GM10266 (cell line): ENCODE data around the gene RCOR1.
"Not testable (repeated sequence)": the region's sequence is repeated elsewhere in the genome, so short reads cannot be mapped to it uniquely, and the experiment has no call there.

ENCODE experiments used
- DNase-seq: peaks from one replicate; pipeline ENCODE4 v3.0.0; 2012; ENCODE audit errors: extremely low spot score
- CTCF ChIP-seq: IDR thresholded peaks from 2 replicates; pipeline ENCODE4 v1.5.1; 2012; ENCODE audit warnings: mild to moderate bottlenecking, low read depth; ENCODE audit not compliant: control insufficient read depth, insufficient read depth; ENCODE audit errors: missing control alignments

The RCOR1 gene

GRCh38 chr14:102574281-102575159 is 17.9 kb upstream of the RCOR1 start:
- DNase-seq = no peak
- TF ChIP-seq CTCF = no peak

- no peak for DNase-seq
- no peak for TF ChIP-seq CTCF
These were observed 17.1 kb upstream of the RCOR1 start for GRCh38 chr14:102575160-102575845.

GRCh38 chr14:102575846-102576428 is 16.5 kb upstream of the RCOR1 start:
- DNase-seq = not testable (repeated sequence)

- TF ChIP-seq CTCF = no peak
- DNase-seq = no peak
These were observed 13.6 kb upstream of the RCOR1 start for GRCh38 chr14:102578821-102579220.

GRCh38 chr14:102579696-102580549 is 12.5 kb upstream of the RCOR1 start:
- TF ChIP-seq CTCF = no peak
- DNase-seq = no peak

- DNase-seq = no peak
- TF ChIP-seq CTCF = no peak
These were observed 11.8 kb upstream of the RCOR1 start for GRCh38 chr14:102580550-102581110.

- no peak for TF ChIP-seq CTCF
- DNase-seq = no peak
These were observed 11.3 kb upstream of the RCOR1 start for GRCh38 chr14:102581193-102581592.
